Right renal cortex interstitium (tissue), 3 donors: Measurements from ENCODE around the gene GRM8. TPM values are rescaled to one million over a fixed set of nuclear protein-coding genes. Genes with fewer than 3 reads are reported as not detected.

Experiments used
- DNase-seq, 3 donors: peaks; one replicate each; pipeline ENCODE4 v3.0.0-alpha.2; 2013; ENCODE audit warnings: low read depth in 3 of 3, low spot score in 2 of 3
- polyA plus RNA-seq, 3 donors: library from polyadenylated mRNA; unstranded; fragments of 120-200 nt; gene quantifications; one replicate each; pipeline ENCODE4 v1.2.1, GENCODE V29; 2013; ENCODE audit not compliant: insufficient read length in 3 of 3

GRM8 gene
- polyA plus RNA-seq, 3 donors: 8.6 to 12.6 (median 8.8) TPM

DNA sequence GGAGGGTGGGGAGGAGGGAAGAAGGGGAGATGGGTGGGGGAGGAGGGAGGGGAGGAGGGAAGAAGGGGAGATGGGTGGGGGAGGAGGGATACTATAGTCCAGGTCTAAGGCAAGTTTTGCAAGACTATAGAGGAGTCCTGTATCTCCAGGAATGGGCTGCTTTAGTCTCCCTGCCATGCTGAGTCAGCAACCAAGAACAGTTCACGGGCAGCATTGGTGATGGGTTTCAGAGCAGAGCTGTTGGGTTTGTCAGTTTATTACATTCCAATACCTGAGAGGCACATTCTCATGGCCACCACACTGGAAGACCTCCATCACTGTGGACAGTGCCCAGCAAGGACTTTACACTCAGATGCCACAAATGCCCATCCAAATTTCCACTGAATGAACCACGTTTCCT lies 212.7 kb downstream of the GRM8 start:
- DNase-seq: no peak

- DNase-seq: no peak
These were observed 213.2 kb downstream of the GRM8 start for GRCh38 chr7:127039541-127039940.

DNA sequence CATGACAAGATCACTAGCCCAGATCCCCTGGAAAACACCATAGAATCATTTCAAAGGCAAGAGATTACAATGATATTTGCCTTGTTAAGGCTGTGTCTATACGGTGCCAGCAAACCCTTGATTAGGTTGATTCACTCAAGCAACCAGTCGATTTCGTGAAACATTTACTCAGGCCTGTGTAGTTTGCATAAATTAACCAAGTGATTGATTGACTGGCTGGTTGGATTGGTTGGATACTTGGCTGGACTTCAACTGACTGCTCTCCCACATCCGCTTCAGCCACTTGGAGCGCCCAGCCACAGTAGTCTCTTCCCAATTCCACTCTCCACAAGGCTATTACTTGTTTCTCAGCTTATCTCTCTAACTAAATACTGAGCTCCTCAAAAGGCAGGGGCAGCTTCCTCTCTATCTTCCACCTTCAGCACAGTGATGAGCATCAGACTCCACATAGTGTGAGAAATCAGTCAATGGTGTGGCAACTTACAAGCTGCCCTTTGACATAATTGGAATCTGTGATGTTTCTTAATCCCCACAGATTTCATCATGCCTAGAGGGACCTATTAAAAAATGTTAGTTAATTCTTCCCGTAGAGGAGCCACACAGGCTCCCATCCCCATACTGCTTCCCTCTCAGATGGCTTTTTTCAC lies 217.4 kb downstream of the GRM8 start:
- peak in 2 of 3 donors; percentile 19 to 39 for DNase-seq

DNA sequence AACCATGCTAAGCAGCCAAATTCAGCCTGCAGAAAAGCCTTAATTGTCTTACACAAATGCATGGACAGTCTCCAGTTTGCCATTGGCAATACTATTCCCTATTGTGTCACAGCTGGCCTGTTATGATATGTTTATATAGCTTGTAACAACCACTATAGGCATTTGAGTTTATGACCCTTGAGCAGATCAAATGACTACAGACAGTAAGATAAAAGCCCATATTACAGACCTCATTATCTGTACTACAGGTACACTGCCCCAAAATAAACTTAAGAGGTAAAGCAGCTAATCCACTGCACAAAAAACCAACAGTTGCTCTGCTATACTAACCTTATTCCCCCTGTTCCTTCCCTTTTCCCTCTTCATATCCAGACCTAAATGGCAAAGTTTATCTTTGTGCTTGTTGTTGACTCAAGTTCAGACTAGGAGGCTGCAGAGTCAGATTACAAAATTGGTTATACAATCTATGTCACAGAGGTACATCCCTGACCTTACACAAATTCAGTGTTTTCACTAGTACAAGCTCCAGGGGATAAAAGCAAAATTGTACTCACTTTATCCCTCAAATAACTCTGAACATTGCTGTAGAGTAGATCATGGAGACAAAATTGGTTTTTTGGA lies 218.4 kb downstream of the GRM8 start:
- DNase-seq: no peak

GRCh38 chr7:127029823-127030222 lies 222.9 kb downstream of the GRM8 start:
- DNase-seq: no peak

DNA sequence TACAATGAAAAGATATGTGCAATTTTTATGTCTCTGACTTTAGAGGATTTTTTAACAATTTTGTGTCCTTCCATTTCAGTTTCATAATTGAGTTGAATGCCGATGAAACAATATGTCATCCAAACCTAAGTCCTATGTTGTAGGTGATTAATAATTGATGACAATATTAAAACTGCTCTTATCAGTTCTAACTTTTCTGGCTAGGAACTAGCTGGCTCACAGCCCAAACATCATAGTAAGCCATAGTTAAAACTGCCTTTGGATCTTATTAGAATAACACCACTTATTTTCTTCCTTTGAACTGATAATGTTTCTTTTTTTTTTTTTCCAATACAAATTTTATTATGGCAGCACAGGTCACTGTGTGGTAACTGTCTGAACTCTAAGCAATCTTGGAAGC lies 230.9 kb downstream of the GRM8 start:
- DNase-seq: no peak

DNA sequence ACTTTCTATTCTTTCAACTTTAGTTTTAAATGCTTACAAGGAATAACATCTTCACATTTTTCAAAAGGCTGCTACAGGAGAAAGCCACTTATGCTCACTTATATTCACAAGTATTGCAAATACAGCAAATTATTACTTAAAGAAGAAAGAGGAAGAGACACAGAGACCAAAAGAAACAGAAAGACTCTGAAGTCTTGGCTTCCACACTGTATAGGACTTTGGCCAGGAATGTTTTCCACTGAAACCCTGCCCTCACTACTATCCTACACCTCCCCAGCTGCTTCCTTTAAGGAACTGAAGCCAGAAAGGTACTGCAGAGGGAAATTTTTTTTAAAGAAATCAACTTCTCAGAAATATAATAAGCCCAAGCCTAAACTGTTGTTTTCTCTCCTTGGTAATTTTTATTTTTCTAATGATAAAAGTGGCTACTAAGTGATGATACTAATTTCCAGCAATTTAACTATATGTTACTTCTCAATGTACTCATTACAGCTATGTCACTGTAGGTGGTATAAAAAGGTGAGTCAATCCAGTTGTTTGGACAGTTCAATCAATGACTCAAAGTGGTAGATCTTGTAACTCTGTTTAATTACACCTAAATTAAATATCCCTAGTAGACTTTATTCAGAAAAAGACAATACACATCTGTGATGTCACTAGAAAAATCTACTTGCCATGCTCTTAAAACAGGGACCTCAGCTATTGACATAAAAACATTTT lies 231.6 kb downstream of the GRM8 start:
- DNase-seq: no peak

- DNase-seq: no peak
These were observed 233.9 kb downstream of the GRM8 start for GRCh38 chr7:127018889-127019288.

DNA sequence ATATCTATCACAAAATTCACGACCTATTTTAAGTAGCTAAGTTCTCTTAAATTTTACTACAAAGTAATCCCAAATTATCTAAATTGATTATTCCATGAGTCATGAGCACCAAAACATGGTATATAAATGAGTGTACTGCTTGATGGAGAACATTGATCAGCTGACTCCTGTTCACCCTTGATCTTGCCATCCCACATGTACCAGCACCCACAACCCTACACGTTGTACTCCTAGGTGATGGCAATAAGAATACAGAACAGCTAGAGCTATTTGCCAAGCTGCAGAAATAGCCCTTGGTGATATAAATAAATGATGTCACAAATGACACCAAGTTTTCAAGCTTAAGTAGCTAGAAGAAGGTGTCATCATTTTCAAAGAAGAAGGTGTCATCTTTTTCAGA lies 235.5 kb downstream of the GRM8 start:
- no peak for DNase-seq

GRCh38 chr7:127000725-127001124 lies 252.0 kb downstream of the GRM8 start:
- DNase-seq: no peak

DNA sequence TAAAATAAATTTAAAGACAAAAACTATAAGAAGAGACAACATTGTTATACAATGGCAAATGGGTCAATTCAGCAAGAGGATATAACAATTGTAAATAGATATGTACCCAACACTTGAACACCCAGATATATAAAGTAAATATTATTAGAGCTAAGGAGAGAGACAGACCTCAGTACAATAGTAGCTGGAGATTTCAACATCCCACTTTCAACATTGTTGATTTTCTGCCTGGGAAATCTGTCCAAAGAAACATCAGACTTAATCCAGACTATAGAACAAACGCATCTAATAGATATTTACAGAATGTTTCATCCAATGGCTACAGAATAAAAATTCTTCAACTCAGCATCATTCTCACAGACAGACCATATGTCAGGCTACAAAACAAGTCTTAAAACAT lies 256.1 kb downstream of the GRM8 start:
- no peak for DNase-seq

- DNase-seq: no peak
These were observed 259.0 kb downstream of the GRM8 start for GRCh38 chr7:126993626-126994213.

- DNase-seq: no peak
These were observed 264.7 kb downstream of the GRM8 start for GRCh38 chr7:126988022-126988421.

DNA sequence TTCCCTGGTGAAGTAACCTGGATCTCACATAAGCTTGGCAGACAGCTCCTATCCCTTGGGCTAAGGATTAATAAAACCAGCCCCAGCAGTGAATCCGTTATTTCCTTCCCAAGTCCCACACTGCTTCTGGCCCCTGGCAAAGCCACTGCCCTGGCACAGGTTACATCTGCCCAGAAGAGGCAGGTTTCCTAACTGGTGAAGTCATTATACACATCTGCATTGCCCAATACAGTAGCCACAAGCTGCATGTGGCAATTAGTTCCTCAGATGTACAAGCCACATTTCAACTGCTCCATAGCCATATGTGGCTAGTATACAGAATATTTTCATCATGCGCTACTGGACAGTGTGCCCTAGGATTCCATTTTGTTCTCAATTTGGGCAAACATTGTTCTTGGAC lies 273.0 kb downstream of the GRM8 start:
- DNase-seq: no peak

- DNase-seq: no peak
These were observed 273.9 kb downstream of the GRM8 start for GRCh38 chr7:126978865-126979264.

DNA sequence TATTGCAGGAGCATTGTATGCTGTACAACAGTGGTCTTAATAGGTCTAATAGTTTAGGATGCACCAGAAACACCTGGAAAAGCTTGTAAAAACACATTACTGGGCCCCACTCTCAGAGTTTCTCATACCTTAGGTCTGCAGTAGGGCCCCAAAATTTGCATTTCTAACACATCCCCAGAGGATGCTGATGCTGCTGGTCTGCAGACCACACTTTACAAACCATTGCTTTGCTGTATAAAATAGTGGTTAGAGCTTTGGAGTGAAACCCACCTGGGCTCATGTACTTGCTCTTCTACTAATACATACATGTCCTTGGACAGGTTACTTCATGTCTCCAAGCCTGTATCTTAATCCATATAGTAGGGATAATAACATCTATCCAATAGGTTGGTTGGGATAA lies 279.7 kb downstream of the GRM8 start:
- no peak for DNase-seq

GRCh38 chr7:126972571-126972970 lies 280.2 kb downstream of the GRM8 start:
- no peak for DNase-seq

DNA sequence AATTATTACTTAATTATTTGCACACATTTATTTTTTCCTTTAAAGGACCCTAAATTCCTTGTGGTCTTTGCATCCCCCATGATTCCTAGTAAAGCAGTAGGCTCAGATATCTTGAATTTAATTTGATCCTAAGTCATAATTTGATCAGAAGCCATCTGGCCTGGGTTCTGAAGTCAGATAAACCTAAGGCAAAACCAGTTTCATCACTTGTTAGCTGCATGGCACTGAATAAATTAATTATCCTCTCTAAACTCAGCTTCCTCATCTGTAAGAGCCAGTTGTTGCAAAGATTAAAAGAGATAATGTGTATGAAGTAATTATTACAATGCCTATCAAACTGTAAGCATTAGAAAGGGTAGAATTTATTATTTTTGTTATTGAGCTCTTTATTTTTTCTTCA lies 293.1 kb downstream of the GRM8 start:
- no peak for DNase-seq

DNA sequence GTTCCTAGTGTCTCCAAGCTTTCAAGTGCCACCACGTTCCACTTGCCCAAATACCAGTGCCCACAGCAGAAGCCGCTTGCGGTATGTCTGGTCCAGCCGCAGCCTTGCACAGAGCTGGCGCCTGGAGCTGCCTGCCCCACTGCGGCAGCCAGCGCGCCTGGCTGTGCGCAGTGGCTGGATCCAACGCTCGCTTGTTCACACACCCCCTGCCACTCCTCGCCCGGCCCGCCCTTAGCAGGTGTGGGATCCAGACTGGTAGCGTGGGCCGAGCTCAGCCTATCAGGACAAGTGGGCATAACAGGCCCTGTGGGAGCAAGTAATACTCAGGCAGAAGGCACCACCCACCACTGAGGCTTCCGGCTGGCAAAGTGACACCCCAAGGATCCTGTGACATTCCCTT lies 294.4 kb downstream of the GRM8 start:
- DNase-seq: no peak

GRCh38 chr7:126957443-126957842 lies 295.3 kb downstream of the GRM8 start:
- no peak for DNase-seq

GRCh38 chr7:126953461-126953860 lies 299.3 kb downstream of the GRM8 start:
- DNase-seq: no peak

DNA sequence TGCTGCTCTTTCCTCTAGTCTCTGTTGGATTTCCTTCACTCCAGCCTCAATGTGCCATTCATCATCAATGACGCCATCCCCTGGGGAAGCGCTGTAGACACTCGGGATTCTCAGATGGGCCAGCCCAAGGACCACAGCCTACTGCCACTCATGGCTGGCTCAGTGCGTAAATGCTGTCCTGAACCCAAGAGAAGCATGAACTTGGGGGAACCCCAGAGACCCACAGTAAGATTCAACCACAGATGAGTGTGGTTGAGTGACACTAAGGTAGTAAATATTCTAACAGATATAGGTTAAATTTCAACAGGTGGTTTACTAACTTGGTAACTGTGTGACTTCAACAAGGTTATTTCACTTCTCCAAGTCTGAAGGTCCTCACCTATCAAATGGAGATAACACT lies 304.1 kb downstream of the GRM8 start:
- DNase-seq: no peak
